A673 (cell line): ENCODE measurements around the gene NMB. TPM values are rescaled to one million over a fixed set of nuclear protein-coding genes. Genes with fewer than 3 reads are reported as not detected.

Experiments used
- BruUV-seq: library from RNA; stranded (reverse); fragments of 400-500 nt; replicated peaks from 2 replicates; lab custom pipeline; 2021; lab: Mats Ljungman, UMichigan
- CTCF ChIA-PET: fragments of 300-600 bp; sonication (Branson Sonifier 250); formaldehyde crosslinking; loops from one replicate; lab custom pipeline; 2022; ENCODE audit warnings: antibody characterized with exemption; lab: Charles Lee
- POLR2A ChIA-PET: fragments of 300-600 bp; sonication (Branson Sonifier 250); formaldehyde crosslinking; loops from one replicate; lab custom pipeline; 2022; ENCODE audit warnings: antibody characterized with exemption; ENCODE audit not compliant: low non-redundant PET; lab: Charles Lee
- DNase-seq: peaks from one replicate; pipeline ENCODE4 v3.0.0-alpha.2; 2015; ENCODE audit warnings: low spot score
- H3K27ac ChIP-seq: fragments of 200-600 bp; sonication (generic); 2 replicates; pipeline ENCODE4 v1.5.1; 2016; ENCODE audit warnings: mixed run types, low read depth, mild to moderate bottlenecking, mixed read lengths, antibody characterized with exemption, low read length; ENCODE audit not compliant: poor library complexity, severe bottlenecking
- H3K27me3 ChIP-seq: fragments of 200-600 bp; sonication (generic); replicated peaks from 2 replicates; pipeline ENCODE4 v1.6.1; 2017; ENCODE audit warnings: mixed run types, low read depth, mild to moderate bottlenecking, mixed read lengths, antibody characterized with exemption, low read length; ENCODE audit not compliant: insufficient read depth, poor library complexity
- H3K36me3 ChIP-seq: fragments of 200-600 bp; sonication (generic); 2 replicates; pipeline ENCODE4 v1.6.1; 2016; ENCODE audit warnings: mixed run types, mild to moderate bottlenecking, mixed read lengths, antibody characterized with exemption, low read length; ENCODE audit not compliant: insufficient read depth, poor library complexity, severe bottlenecking
- H3K4me1 ChIP-seq: fragments of 200-600 bp; sonication (generic); 2 replicates; pipeline ENCODE4 v1.6.1; 2017; ENCODE audit warnings: mixed run types, mild to moderate bottlenecking, mixed read lengths, antibody characterized with exemption, low read length; ENCODE audit not compliant: insufficient read depth, poor library complexity, severe bottlenecking
- H3K4me3 ChIP-seq: fragments of 200-600 bp; sonication (generic); 2 replicates; pipeline ENCODE4 v1.5.1; 2016; ENCODE audit warnings: low read depth, mixed run types, mild to moderate bottlenecking, mixed read lengths, low read length; ENCODE audit not compliant: poor library complexity, severe bottlenecking
- H3K9me3 ChIP-seq: fragments of 200-600 bp; sonication (generic); 2 replicates; pipeline ENCODE4 v1.6.1; 2016; ENCODE audit warnings: mixed run types, low read depth, mild to moderate bottlenecking, mixed read lengths, antibody characterized with exemption, low read length; ENCODE audit not compliant: poor library complexity, severe bottlenecking
- CTCF ChIP-seq: fragments of 300-800, 200-600 bp; sonication (generic); conservative IDR thresholded peaks from 2 replicates; pipeline ENCODE4 v1.5.1; 2017; ENCODE audit warnings: low read depth, mild to moderate bottlenecking, antibody characterized with exemption, low read length, moderate library complexity, mixed read lengths
- EZH2 ChIP-seq: fragments of 200-600 bp; sonication (generic); IDR thresholded peaks from 2 replicates; pipeline ENCODE4 v1.6.1; 2017; ENCODE audit warnings: borderline replicate concordance, low read depth, mild to moderate bottlenecking, mixed read lengths, antibody characterized with exemption, low read length; ENCODE audit not compliant: poor library complexity, severe bottlenecking
- intact Hi-C: fragments of 100-400 bp; cut with micrococcal nuclease; formaldehyde crosslinking; loops from one replicate; pipeline ENCODE4 v1.10.0; 2022; ENCODE audit not compliant: unreplicated experiment
- total RNA-seq: library from RNA; stranded (reverse); gene quantifications from 2 replicates; pipeline ENCODE4 v1.2.3, GENCODE V29; 2021

NMB gene
- total RNA-seq, 1 experiment from 2014 or later, result 15.1 TPM

DNA sequence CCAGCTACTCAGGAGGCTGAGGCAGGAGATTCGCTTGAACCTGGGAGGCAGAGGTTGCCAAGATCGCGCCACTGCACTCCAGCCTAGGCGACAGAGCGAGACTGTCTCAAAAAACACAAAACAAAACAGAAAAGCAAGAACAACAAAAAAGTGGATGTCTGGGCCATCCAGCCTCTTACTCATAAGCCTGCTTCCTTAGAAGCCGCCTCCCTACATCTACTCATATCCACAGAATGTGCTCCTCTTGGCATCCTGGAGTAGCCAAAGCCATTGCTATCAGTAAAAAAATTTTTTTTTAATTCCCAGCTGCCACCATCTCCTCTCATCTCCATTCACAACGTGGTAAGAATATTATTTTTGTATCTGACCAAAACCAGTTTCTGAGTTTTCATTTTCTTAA lies 46.4 kb downstream of the NMB start:
- no peak for TF ChIP-seq CTCF
- no peak for TF ChIP-seq EZH2
- DNase-seq, result no peak
- ChIA-PET POLR2A (no interaction called here), CTCF (no interaction called here)
- no peaks in the 10 kb centered on the region for H3K27me3 ChIP-seq
- H3K27ac ChIP-seq, result no peak overlapping the region
- intact Hi-C loops, result no loop called here
- no TSS peak for BruUV-seq
- peaks cover 3% of the 10 kb centered on the region for H3K36me3 ChIP-seq
- H3K4me3 ChIP-seq, result no peak overlapping the region
- no peaks in the 10 kb centered on the region for H3K9me3 ChIP-seq
- no peaks in the 10 kb centered on the region for H3K4me1 ChIP-seq

- H3K27me3 ChIP-seq, result no peaks in the 10 kb centered on the region
- TF ChIP-seq EZH2 (no peak), CTCF (no peak)
- H3K4me3 ChIP-seq, result no peak overlapping the region
- no peak for DNase-seq
- peaks cover 10% of the 10 kb centered on the region for H3K36me3 ChIP-seq
- ChIA-PET POLR2A (interaction anchor here (0.8 kb wide), 1 partner anchor 486 kb away, joined by 3 read pairs; no protein-coding TSS in a partner anchor), CTCF (no interaction called here)
- intact Hi-C loops, result no loop called here
- no peak overlapping the region for H3K27ac ChIP-seq
- no peaks in the 10 kb centered on the region for H3K4me1 ChIP-seq
- H3K9me3 ChIP-seq, result no peaks in the 10 kb centered on the region
- no TSS peak for BruUV-seq
Observed at GRCh38 chr15:84609818-84610525, 48.0 kb downstream of the NMB start.

DNA sequence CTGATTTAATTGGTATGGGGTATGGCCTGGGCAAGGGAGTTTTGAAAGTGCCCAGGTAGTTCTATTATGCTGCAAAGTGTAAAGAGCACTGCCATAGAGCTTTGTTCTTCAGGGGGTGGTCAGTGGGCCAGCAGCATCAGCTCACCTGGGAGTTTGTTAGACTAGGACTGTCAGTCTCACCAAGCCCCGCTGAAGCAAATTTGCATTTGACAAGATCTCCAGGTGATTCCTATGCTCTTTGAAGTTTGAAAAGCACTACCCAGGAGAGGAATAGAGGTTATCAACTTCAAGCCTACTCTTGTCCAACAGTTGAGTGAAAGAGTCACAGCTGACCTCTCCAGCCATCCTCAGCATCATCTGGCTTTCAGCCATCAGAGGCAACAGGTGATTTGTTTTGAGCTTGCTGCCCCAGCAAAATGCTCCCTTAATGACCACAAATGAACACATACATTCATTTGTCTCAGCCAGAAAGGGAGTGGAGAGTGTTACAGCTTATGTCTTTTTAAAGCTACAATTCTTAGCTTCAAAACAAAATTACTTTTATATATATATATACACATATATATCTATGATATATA lies 49.2 kb downstream of the NMB start:
- no peak for DNase-seq
- Histone ChIP-seq H3K4me3 (no peak overlapping the region), H3K4me1 (peaks cover 5% of the 10 kb centered on the region), H3K27me3 (no peaks in the 10 kb centered on the region), H3K36me3 (peaks cover 16% of the 10 kb centered on the region), H3K9me3 (no peaks in the 10 kb centered on the region), H3K27ac (no peak overlapping the region)
- ChIA-PET POLR2A (no interaction called here), CTCF (no interaction called here)
- TF ChIP-seq CTCF (no peak), EZH2 (no peak)
- intact Hi-C loops, result no loop called here
- BruUV-seq, result no TSS peak
